ENCODE data around the gene ACP6.

- no peak for TF ChIP-seq RARB (CRISPR knock-in tag; IDR thresholded peaks at IDR 0.05)
- TF ChIP-seq ZC3H10 (CRISPR knock-in tag; IDR thresholded peaks at IDR 0.05), result no peak
- TF ChIP-seq CREB5 (CRISPR knock-in tag; IDR thresholded peaks at IDR 0.05; ENCODE audit: low read depth), result no peak
- no peak for TF ChIP-seq GLIS3 (CRISPR knock-in tag; IDR thresholded peaks at IDR 0.05)
- TF ChIP-seq PATZ1 (CRISPR knock-in tag; IDR thresholded peaks at IDR 0.05; ENCODE audit: borderline replicate concordance), result no peak
These were observed 29.7 kb downstream of the ACP6 start for GRCh38 chr1:147640553-147641165.

Measured in SK-N-SH treated with all-trans-retinoic acid at 6 μM for 48 hours (cell line).